Measurements from ENCODE around the gene FNDC3B. TPM values are rescaled to one million over a fixed set of nuclear protein-coding genes. Genes with fewer than 3 reads are reported as not detected.

FNDC3B gene
- total RNA-seq, 1 donor from 2014 or later = 71.3 TPM

DNA sequence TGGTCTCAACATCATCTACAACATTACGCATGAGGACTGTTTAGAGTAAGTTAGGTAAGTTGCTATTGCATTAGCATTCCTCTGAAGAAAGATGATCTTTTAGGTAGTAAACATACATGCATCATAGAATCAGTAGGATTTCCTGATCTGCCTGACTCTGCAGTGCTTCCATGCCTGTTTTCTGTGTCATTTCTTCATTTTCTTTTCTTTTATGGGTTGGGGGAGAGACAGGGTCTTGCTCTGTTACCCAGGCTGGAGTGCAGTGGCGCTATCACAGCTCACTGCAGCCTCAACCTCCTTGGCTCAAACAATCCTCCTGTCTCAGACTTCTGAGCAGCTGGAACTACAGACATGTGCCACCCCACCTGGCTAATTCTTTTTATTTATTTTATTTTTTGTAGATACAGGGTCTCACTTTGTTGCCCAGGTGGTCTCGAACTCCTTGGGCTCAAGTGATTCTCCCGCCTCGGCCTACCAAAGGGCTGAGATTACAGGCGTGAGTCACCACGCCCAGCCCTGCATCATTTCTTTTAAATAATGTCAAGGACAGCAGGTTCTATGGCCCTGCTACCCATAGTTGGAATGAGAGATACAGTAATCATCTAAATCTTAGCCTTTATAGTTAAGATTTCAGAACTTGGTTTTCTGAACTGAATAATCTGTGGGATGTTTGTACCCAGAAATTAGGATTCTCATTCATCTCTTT is 224.6 kb downstream of the FNDC3B start:
- Histone ChIP-seq H3K27me3 (ENCODE audit: control insufficient read depth, insufficient read depth, low read length) (no peaks in the 10 kb centered on the region), H3K36me3 (ENCODE audit: control insufficient read depth, insufficient read depth, low read length) (no peaks in the 10 kb centered on the region), H3K4me3 (ENCODE audit: low read depth, low read length) (no peak overlapping the region)
- no peak for DNase-seq (ENCODE audit: low read depth)
- TF ChIP-seq, protein P1, sequence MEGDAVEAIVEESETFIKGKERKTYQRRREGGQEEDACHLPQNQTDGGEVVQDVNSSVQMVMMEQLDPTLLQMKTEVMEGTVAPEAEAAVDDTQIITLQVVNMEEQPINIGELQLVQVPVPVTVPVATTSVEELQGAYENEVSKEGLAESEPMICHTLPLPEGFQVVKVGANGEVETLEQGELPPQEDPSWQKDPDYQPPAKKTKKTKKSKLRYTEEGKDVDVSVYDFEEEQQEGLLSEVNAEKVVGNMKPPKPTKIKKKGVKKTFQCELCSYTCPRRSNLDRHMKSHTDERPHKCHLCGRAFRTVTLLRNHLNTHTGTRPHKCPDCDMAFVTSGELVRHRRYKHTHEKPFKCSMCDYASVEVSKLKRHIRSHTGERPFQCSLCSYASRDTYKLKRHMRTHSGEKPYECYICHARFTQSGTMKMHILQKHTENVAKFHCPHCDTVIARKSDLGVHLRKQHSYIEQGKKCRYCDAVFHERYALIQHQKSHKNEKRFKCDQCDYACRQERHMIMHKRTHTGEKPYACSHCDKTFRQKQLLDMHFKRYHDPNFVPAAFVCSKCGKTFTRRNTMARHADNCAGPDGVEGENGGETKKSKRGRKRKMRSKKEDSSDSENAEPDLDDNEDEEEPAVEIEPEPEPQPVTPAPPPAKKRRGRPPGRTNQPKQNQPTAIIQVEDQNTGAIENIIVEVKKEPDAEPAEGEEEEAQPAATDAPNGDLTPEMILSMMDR (IDR thresholded peaks at IDR 0.05; ENCODE audit: insufficient read depth, low read length, poor library complexity, severe bottlenecking) = no peak

DNA sequence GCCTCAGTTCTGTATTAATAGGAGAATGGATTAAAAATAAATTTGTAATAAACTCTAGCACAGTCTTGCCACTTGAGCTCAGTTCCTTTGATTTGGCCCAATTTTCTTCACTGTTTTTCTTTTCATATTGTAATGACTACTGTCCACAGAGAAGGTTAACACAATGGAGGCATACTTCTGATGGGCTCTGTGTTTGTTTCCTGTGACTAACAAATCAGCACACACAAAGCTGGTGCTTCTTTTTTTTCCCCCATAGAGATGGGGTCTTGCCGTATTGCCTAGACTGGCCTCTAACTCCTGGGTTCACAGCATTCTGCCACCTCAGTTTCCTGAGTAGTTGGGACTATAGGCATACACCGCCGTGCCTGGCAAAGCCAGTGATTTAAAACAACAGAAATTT is 226.7 kb downstream of the FNDC3B start:
- no peaks in the 10 kb centered on the region for H3K27me3 ChIP-seq (ENCODE audit: control insufficient read depth, insufficient read depth, low read length)
- H3K4me3 ChIP-seq (ENCODE audit: low read depth, low read length) = no peak overlapping the region
- no peaks in the 10 kb centered on the region for H3K36me3 ChIP-seq (ENCODE audit: control insufficient read depth, insufficient read depth, low read length)
- TF ChIP-seq, protein P1 (IDR thresholded peaks at IDR 0.05; ENCODE audit: insufficient read depth, low read length, poor library complexity, severe bottlenecking) = no peak
- DNase-seq (ENCODE audit: low read depth) = no peak

DNA sequence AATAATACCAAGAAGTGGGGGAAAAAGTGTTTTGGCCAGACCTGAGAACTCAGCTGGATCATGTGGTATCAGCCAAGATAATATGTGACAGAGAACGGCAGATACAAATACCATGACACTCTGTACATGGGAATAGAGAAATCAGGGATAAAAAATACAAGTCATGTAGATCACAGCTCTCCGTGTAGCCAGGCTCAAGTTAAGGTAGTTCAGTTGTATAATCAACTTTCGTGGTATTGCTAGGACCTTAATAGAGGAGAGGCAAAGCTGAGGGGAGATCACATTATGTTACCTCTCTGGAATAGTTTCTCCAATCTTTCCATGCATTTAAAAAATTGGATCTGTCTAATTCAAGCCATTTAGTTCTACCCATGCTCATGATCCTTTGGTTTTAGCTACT is 229.0 kb downstream of the FNDC3B start:
- TF ChIP-seq, protein P1 (IDR thresholded peaks at IDR 0.05; ENCODE audit: insufficient read depth, low read length, poor library complexity, severe bottlenecking) = no peak
- H3K36me3 ChIP-seq (ENCODE audit: control insufficient read depth, insufficient read depth, low read length) = no peaks in the 10 kb centered on the region

DNA sequence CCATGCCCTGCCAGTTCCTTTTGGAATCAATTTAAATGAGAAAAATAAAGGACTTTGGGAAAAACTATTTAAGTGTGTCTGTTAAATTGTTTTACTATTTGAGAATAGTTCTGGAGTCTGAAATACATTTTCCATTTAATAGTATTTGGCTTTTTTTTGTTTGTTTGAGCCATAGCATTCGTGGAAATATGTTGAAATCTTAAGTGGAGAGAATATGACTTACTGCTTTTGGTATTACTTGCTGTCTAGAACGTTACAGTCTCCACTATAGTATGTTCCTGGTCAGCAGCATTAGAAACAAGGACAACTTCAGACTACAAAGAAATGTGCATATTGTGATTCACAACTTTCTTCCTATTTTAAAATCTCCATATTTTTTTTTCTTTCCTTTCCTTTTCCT is 229.5 kb downstream of the FNDC3B start:
- no peaks in the 10 kb centered on the region for H3K36me3 ChIP-seq (ENCODE audit: control insufficient read depth, insufficient read depth, low read length)
- no peak for DNase-seq (ENCODE audit: low read depth)
- H3K4me3 ChIP-seq (ENCODE audit: low read depth, low read length) = no peak overlapping the region
- H3K27me3 ChIP-seq (ENCODE audit: control insufficient read depth, insufficient read depth, low read length) = no peaks in the 10 kb centered on the region
- TF ChIP-seq, protein P1 (IDR thresholded peaks at IDR 0.05; ENCODE audit: insufficient read depth, low read length, poor library complexity, severe bottlenecking) = no peak

More for the DNA sequence above, 229.0 kb downstream of the FNDC3B start:
- DNase-seq (ENCODE audit: low read depth) = no peak
- no peak overlapping the region for H3K4me3 ChIP-seq (ENCODE audit: low read depth, low read length)
- H3K27me3 ChIP-seq (ENCODE audit: control insufficient read depth, insufficient read depth, low read length) = no peaks in the 10 kb centered on the region

DNA sequence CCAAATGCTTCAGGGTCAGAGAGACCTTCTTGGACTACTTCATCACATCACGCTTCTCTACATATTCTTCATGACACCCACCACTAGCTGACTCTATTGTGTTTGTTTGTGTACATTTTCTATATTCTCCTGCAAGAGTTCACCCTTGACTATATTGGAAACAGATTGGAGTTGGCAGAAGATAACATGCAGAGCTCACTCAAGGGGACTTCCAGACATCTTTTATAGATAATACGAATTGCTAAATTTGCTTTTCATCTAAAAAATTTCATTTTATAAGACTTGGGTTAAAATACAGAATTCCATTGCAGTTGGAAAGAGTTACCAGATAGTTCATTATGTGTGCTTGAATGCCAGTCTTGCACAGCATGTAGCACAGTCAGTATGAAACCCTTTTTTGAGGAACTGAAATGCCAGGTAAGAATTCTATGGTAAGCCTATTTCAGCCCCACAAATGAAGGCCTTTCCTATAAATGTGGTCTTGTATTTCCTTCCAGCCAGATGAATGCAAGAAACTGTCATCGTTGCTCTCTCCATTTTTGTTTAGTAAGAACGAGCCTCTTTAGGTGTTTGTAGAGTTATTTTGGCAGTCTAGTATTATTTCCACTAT is 231.3 kb downstream of the FNDC3B start:
- DNase-seq (ENCODE audit: low read depth) = no peak
- Histone ChIP-seq H3K36me3 (ENCODE audit: control insufficient read depth, insufficient read depth, low read length) (peaks cover 1% of the 10 kb centered on the region), H3K27me3 (ENCODE audit: control insufficient read depth, insufficient read depth, low read length) (no peaks in the 10 kb centered on the region), H3K4me3 (ENCODE audit: low read depth, low read length) (no peak overlapping the region)
- TF ChIP-seq, protein P1 (IDR thresholded peaks at IDR 0.05; ENCODE audit: insufficient read depth, low read length, poor library complexity, severe bottlenecking) = no peak

Measured in kidney epithelial cell (primary cell).